NCI-H146 (cell line): ENCODE data around the gene DSTN.
A peak's percentile ranks its signal among the peaks of the same experiment; 100 is the strongest.

ENCODE experiments used
- DNase-seq: peaks from one replicate; lab custom pipeline; 2025; lab: John Stamatoyannopoulos, UW

DSTN gene

GRCh38 chr20:17549131-17549530, 20.7 kb upstream of the DSTN start:
- DNase-seq, result no peak

GRCh38 chr20:17555106-17555505, 14.8 kb upstream of the DSTN start:
- no peak for DNase-seq

- no peak for DNase-seq
Measured at GRCh38 chr20:17556837-17557674, 12.8 kb upstream of the DSTN start.

- DNase-seq, result no peak
Measured at GRCh38 chr20:17557675-17558006, 12.2 kb upstream of the DSTN start.

GRCh38 chr20:17558154-17558940, 11.5 kb upstream of the DSTN start:
- DNase-seq, result no peak

- no peak for DNase-seq
Measured at GRCh38 chr20:17558941-17559304, 11.0 kb upstream of the DSTN start.

- no peak for DNase-seq
Measured at GRCh38 chr20:17559338-17559737, 10.5 kb upstream of the DSTN start.

GRCh38 chr20:17560344-17561074, 9.4 kb upstream of the DSTN start:
- DNase-seq, result no peak

- no peak for DNase-seq
Measured at GRCh38 chr20:17562804-17563305, 7.0 kb upstream of the DSTN start.

GRCh38 chr20:17565169-17565845, 4.6 kb upstream of the DSTN start:
- no peak for DNase-seq

GRCh38 chr20:17566345-17566744, 3.5 kb upstream of the DSTN start:
- no peak for DNase-seq

GRCh38 chr20:17568045-17568788, 1.7 kb upstream of the DSTN start:
- DNase-seq, result no peak

GRCh38 chr20:17568972-17569521, 828 bp upstream of the DSTN start:
- peak; percentile 89 for DNase-seq

- peak; percentile 69 for DNase-seq
Measured at GRCh38 chr20:17570347-17571152, 675 bp downstream of the DSTN start.

GRCh38 chr20:17571153-17571527, 1.3 kb downstream of the DSTN start:
- no peak for DNase-seq

- DNase-seq, result peak; percentile 35
Measured at GRCh38 chr20:17572034-17572638, 2.3 kb downstream of the DSTN start.

GRCh38 chr20:17573463-17573862, 3.6 kb downstream of the DSTN start:
- DNase-seq, result no peak

- DNase-seq, result no peak
Measured at GRCh38 chr20:17576215-17576614, 6.3 kb downstream of the DSTN start.

GRCh38 chr20:17579369-17580039, 9.6 kb downstream of the DSTN start:
- DNase-seq, result no peak
